GM23338 (cell line): Measurements from ENCODE around the gene IWS1. TPM values are rescaled to one million over a fixed set of nuclear protein-coding genes. Genes with fewer than 3 reads are reported as not detected.
A peak's percentile ranks its signal among the peaks of the same experiment; 100 is the strongest.

Source experiments
- ATAC-seq: fragments of 200-7000 bp; cut with Tn5 transposase; 3 replicates; pipeline ENCODE4 v1.9.1; 2020
- DNase-seq: peaks from one replicate; pipeline ENCODE4 v3.0.0-alpha.2; 2015; ENCODE audit warnings: low spot score
- H2AFZ ChIP-seq: fragments of 200-600 bp; sonication (generic); 2 replicates; pipeline ENCODE4 v1.8.0; 2016; ENCODE audit warnings: antibody characterized with exemption, mild to moderate bottlenecking, moderate library complexity
- H3F3A ChIP-seq: fragments of 200-600 bp; sonication (generic); replicated peaks from 2 replicates; pipeline ENCODE4 v1.8.0; 2017; ENCODE audit warnings: antibody characterized with exemption, mixed run types, low read depth
- H3K27ac ChIP-seq: fragments of 200-600 bp; sonication (generic); 2 replicates; pipeline ENCODE4 v1.6.1; 2016; ENCODE audit warnings: low read depth
- H3K27me3 ChIP-seq: fragments of 200-600 bp; sonication (generic); 2 replicates; pipeline ENCODE4 v1.8.0; 2016; ENCODE audit warnings: mild to moderate bottlenecking, mixed run types, moderate library complexity; ENCODE audit not compliant: insufficient read depth
- H3K36me3 ChIP-seq: fragments of 200-600 bp; sonication (generic); 2 replicates; pipeline ENCODE4 v1.8.0; 2016; ENCODE audit warnings: mild to moderate bottlenecking; ENCODE audit not compliant: insufficient read depth
- H3K4me1 ChIP-seq: fragments of 200-600 bp; sonication (generic); 2 replicates; pipeline ENCODE4 v1.8.0; 2016; ENCODE audit warnings: mild to moderate bottlenecking, moderate library complexity; ENCODE audit not compliant: insufficient read depth
- H3K4me2 ChIP-seq: fragments of 200-600 bp; sonication (generic); 2 replicates; pipeline ENCODE4 v1.7.1; 2017; ENCODE audit warnings: mixed run types
- H3K4me3 ChIP-seq: fragments of 200-600 bp; sonication (generic); 2 replicates; pipeline ENCODE4 v1.6.1; 2016; ENCODE audit warnings: mixed run types
- H3K79me2 ChIP-seq: fragments of 200-600 bp; sonication (generic); replicated peaks from 2 replicates; pipeline ENCODE4 v1.8.0; 2017; ENCODE audit warnings: mild to moderate bottlenecking; ENCODE audit not compliant: insufficient read depth
- H3K9me2 ChIP-seq: fragments of 200-600 bp; sonication (generic); 2 replicates; pipeline ENCODE4 v1.8.0; 2017; ENCODE audit not compliant: insufficient read depth
- H4K20me1 ChIP-seq: fragments of 200-600 bp; sonication (generic); replicated peaks from 2 replicates; pipeline ENCODE4 v1.8.0; 2017; ENCODE audit warnings: mild to moderate bottlenecking; ENCODE audit not compliant: insufficient read depth
- H3K27ac Mint-ChIP-seq: 2 replicates; pipeline ENCODE4 v1.8.0; 2020; ENCODE audit warnings: inconsistent platforms, mild to moderate bottlenecking, moderate library complexity, mixed read lengths
- H3K27me3 Mint-ChIP-seq: 3 replicates; pipeline ENCODE4 v1.8.0; 2022; ENCODE audit warnings: low read depth, mild to moderate bottlenecking, moderate library complexity, mixed read lengths, inconsistent platforms; ENCODE audit not compliant: insufficient read depth, poor library complexity
- H3K36me3 Mint-ChIP-seq: 3 replicates; pipeline ENCODE4 v1.8.0; 2021; ENCODE audit warnings: low read depth, mild to moderate bottlenecking, inconsistent platforms, moderate library complexity, mixed read lengths
- H3K4me1 Mint-ChIP-seq: 3 replicates; pipeline ENCODE4 v1.8.0; 2020; ENCODE audit warnings: mild to moderate bottlenecking, inconsistent platforms, mixed read lengths
- H3K4me3 Mint-ChIP-seq: 3 replicates; pipeline ENCODE4 v1.8.0; 2021; ENCODE audit warnings: moderate library complexity, mild to moderate bottlenecking, inconsistent platforms, mixed read lengths
- H3K9me3 Mint-ChIP-seq: 3 replicates; pipeline ENCODE4 v1.8.0; 2020; ENCODE audit warnings: moderate library complexity, mild to moderate bottlenecking, inconsistent platforms, mixed read lengths
- CREB1 ChIP-seq: fragments of 250-450 bp; sonication (Bioruptor Pico); IDR thresholded peaks from 2 replicates; pipeline ENCODE4 v1.5.0; 2020; ENCODE audit warnings: low read depth, mild to moderate bottlenecking, moderate library complexity
- ETS1 ChIP-seq: IDR thresholded peaks from 2 replicates; pipeline ENCODE4 v1.6.1; 2016; ENCODE audit warnings: antibody characterized with exemption
- EZH2 ChIP-seq: fragments of 200-600 bp; sonication (generic); IDR thresholded peaks from one replicate; pipeline ENCODE4 v1.8.0; 2017; ENCODE audit warnings: antibody characterized with exemption, mild to moderate bottlenecking, low read depth; ENCODE audit not compliant: unreplicated experiment
- EZH2phosphoT487 ChIP-seq: fragments of 200-600 bp; sonication (generic); IDR thresholded peaks from one replicate; pipeline ENCODE4 v1.8.1; 2018; ENCODE audit warnings: antibody characterized with exemption; ENCODE audit not compliant: unreplicated experiment
- JUNB ChIP-seq: IDR thresholded peaks from one replicate; pipeline ENCODE4 v1.6.1; 2016; ENCODE audit warnings: antibody characterized with exemption; ENCODE audit not compliant: unreplicated experiment
- NANOG ChIP-seq: IDR thresholded peaks from 2 replicates; pipeline ENCODE4 v1.6.1; 2016; ENCODE audit warnings: antibody characterized with exemption, borderline replicate concordance
- POLR2AphosphoS5 ChIP-seq: IDR thresholded peaks from 2 replicates; pipeline ENCODE4 v1.6.1; 2016; ENCODE audit warnings: antibody characterized with exemption, low read depth
- REST ChIP-seq: IDR thresholded peaks from one replicate; pipeline ENCODE4 v1.6.1; 2018; ENCODE audit warnings: antibody characterized with exemption; ENCODE audit not compliant: unreplicated experiment
- STAT1 ChIP-seq: IDR thresholded peaks from one replicate; pipeline ENCODE4 v1.6.1; 2016; ENCODE audit warnings: antibody characterized with exemption; ENCODE audit not compliant: unreplicated experiment
- ZNF114 ChIP-seq: fragments of 250-450 bp; sonication (Bioruptor Pico); IDR thresholded peaks from 2 replicates; pipeline ENCODE4 v1.5.0; 2020; ENCODE audit warnings: mild to moderate bottlenecking, moderate library complexity
- ZNF331 ChIP-seq: fragments of 250-450 bp; sonication (Bioruptor Pico); IDR thresholded peaks from 2 replicates; pipeline ENCODE4 v1.5.0; 2020; ENCODE audit warnings: low read depth, mild to moderate bottlenecking, moderate library complexity
- ZNF462 ChIP-seq: fragments of 250-450 bp; sonication (Bioruptor Pico); IDR thresholded peaks from 2 replicates; pipeline ENCODE4 v1.5.0; 2020; ENCODE audit warnings: mild to moderate bottlenecking, moderate library complexity
- polyA plus RNA-seq: library from polyadenylated mRNA; unstranded; fragments of >200 nt; fragmentation: Nextera tagmentation; extraction: Ambion mirVana; gene quantifications from 2 replicates; pipeline ENCODE4 v1.2.1, GENCODE V29; 2016
- total RNA-seq: library from RNA; depleted of rRNA; stranded (reverse); fragments of >200 nt; shearing (Covaris generic); gene quantifications from 2 replicates; pipeline ENCODE4 v1.2.3, GENCODE V29; 2014
- TF ChIP-seq, protein P1 (sequence below), 2 experiments: fragments of 200-600 bp in 1 of 2; sonication (generic) in 1 of 2; conservative IDR thresholded peaks; 2 replicates each; pipeline versions ENCODE4 v1.5.1 to v1.6.1; 2016 to 2017; ENCODE audit warnings: antibody characterized with exemption in 2 of 2, low read depth in 2 of 2, mild to moderate bottlenecking in 2 of 2, moderate library complexity in 1 of 2

IWS1 gene
- total and polyA plus RNA-seq, 2 experiments from 2014 or later: 82.8 to 97.2 TPM

DNA sequence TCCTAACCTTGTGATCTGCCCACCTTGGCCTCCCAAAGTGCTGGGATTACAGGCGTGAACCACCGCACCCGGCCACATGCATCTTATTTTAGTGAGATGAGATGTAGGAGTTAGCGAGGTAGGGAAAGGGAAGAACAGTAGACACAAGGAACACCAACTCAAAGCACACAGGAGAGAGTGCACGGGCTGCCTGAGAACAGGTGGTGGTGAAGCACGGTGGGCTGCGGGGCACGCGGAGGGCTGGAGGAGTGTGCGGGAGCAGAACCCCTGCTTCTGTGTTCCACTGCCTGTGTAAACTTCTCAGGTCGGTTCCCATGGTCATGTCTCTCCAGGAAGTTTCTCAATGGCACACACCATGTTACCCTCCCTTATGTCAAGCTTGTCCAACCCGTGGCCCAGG, 69.3 kb downstream of the IWS1 start:
- H3K27me3 ChIP-seq: no peaks in the 10 kb centered on the region
- TF ChIP-seq POLR2AphosphoS5 (no peak), EZH2phosphoT487 (no peak), STAT1 (no peak), REST (no peak), ZNF114 (CRISPR knock-in tag) (no peak), JUNB (no peak), CREB1 (CRISPR knock-in tag) (no peak), ETS1 (no peak), ZNF462 (CRISPR knock-in tag) (no peak), EZH2 (no peak), ZNF331 (CRISPR knock-in tag) (no peak), NANOG (no peak)
- TF ChIP-seq, protein P1, sequence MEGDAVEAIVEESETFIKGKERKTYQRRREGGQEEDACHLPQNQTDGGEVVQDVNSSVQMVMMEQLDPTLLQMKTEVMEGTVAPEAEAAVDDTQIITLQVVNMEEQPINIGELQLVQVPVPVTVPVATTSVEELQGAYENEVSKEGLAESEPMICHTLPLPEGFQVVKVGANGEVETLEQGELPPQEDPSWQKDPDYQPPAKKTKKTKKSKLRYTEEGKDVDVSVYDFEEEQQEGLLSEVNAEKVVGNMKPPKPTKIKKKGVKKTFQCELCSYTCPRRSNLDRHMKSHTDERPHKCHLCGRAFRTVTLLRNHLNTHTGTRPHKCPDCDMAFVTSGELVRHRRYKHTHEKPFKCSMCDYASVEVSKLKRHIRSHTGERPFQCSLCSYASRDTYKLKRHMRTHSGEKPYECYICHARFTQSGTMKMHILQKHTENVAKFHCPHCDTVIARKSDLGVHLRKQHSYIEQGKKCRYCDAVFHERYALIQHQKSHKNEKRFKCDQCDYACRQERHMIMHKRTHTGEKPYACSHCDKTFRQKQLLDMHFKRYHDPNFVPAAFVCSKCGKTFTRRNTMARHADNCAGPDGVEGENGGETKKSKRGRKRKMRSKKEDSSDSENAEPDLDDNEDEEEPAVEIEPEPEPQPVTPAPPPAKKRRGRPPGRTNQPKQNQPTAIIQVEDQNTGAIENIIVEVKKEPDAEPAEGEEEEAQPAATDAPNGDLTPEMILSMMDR (conservative IDR thresholded peaks at IDR 0.05; ENCODE audit: low read depth in 2 of 2): no peak
- no peak overlapping the region for H2AFZ ChIP-seq
- Mint-ChIP-seq H3K27me3 (peaks cover 5% of the 10 kb centered on the region), H3K9me3 (no peaks in the 10 kb centered on the region), H3K27ac (peak overlapping the region; percentile 43; the same call in 1 of the 2 replicates), H3K36me3 (no peaks in the 10 kb centered on the region; the same call in 2 of the 3 replicates), H3K4me3 (no peak overlapping the region), H3K4me1 (peaks cover 30% of the 10 kb centered on the region)
- peaks cover 28% of the 10 kb centered on the region for H3K4me1 ChIP-seq
- H3K27ac ChIP-seq: 0 out of 2 replicates have a peak overlapping the region, but pooled peaks have one; percentile 80
- H3K4me3 ChIP-seq: no peak overlapping the region
- H3K4me2 ChIP-seq: peak overlapping the region; percentile 68
- peaks cover 7% of the 10 kb centered on the region; the same call in 1 of the 2 replicates for H3F3A ChIP-seq
- H3K36me3 ChIP-seq: no peaks in the 10 kb centered on the region
- no peaks in the 10 kb centered on the region for H3K79me2 ChIP-seq
- DNase-seq (no peak), ATAC-seq (no peak)
- no peaks in the 10 kb centered on the region for H4K20me1 ChIP-seq
- no peaks in the 10 kb centered on the region for H3K9me2 ChIP-seq
